ENCODE results near the gene NPIPB4.
"Not testable (repeated sequence)": the region's sequence is repeated elsewhere in the genome, so short reads cannot be mapped to it uniquely, and the experiment has no call there.

Gene NPIPB4

GRCh38 chr16:21857656-21858055, at the start of gene NPIPB4:
Gene NPIPB4 (minus strand): TSS chr16:21857756. CDS start chr16:21857378, 378 bp downstream.
- FAIRE-seq; DNase-seq (ENCODE audit: insufficient read length, low spot score): not testable (repeated sequence)

- FAIRE-seq; DNase-seq (ENCODE audit: insufficient read length, low spot score): not testable (repeated sequence)
These were observed 41.4 kb upstream of the NPIPB4 start for GRCh38 chr16:21898998-21899397.

GRCh38 chr16:21881988-21882387, 24.4 kb upstream of the NPIPB4 start:
- FAIRE-seq, result not testable (repeated sequence)

GRCh38 chr16:21837186-21837585, 20.4 kb downstream of the NPIPB4 start:
- not testable (repeated sequence) for DNase-seq (ENCODE audit: insufficient read length, low spot score); FAIRE-seq

More at GRCh38 chr16:21881988-21882387, 24.4 kb upstream of the NPIPB4 start:
- DNase-seq (ENCODE audit: insufficient read length, low spot score), result not testable (repeated sequence)

GRCh38 chr16:21836334-21836733, 21.2 kb downstream of the NPIPB4 start:
- DNase-seq (ENCODE audit: insufficient read length, low spot score); FAIRE-seq: not testable (repeated sequence)

GRCh38 chr16:21835747-21836146, 21.8 kb downstream of the NPIPB4 start:
- not testable (repeated sequence) for DNase-seq (ENCODE audit: insufficient read length, low spot score); FAIRE-seq

- FAIRE-seq; DNase-seq (ENCODE audit: insufficient read length, low spot score): not testable (repeated sequence)
These were observed 23.3 kb downstream of the NPIPB4 start for GRCh38 chr16:21834211-21834610.

- FAIRE-seq; DNase-seq (ENCODE audit: insufficient read length, low spot score): not testable (repeated sequence)
These were observed 27.6 kb downstream of the NPIPB4 start for GRCh38 chr16:21829929-21830328.

GRCh38 chr16:21826067-21826706, 31.4 kb downstream of the NPIPB4 start:
- FAIRE-seq, result peak; percentile 77

GRCh38 chr16:21825526-21825925, 32.0 kb downstream of the NPIPB4 start:
- not testable (repeated sequence) for FAIRE-seq; DNase-seq (ENCODE audit: insufficient read length, low spot score)

More at GRCh38 chr16:21826067-21826706, 31.4 kb downstream of the NPIPB4 start:
- DNase-seq (ENCODE audit: insufficient read length, low spot score), result not testable (repeated sequence)

- not testable (repeated sequence) for DNase-seq (ENCODE audit: insufficient read length, low spot score); FAIRE-seq
These were observed 34.3 kb downstream of the NPIPB4 start for GRCh38 chr16:21823258-21823657.

GRCh38 chr16:21820908-21821465, 36.6 kb downstream of the NPIPB4 start:
- not testable (repeated sequence) for FAIRE-seq; DNase-seq (ENCODE audit: insufficient read length, low spot score)

- not testable (repeated sequence) for DNase-seq (ENCODE audit: insufficient read length, low spot score); FAIRE-seq
These were observed 37.3 kb downstream of the NPIPB4 start for GRCh38 chr16:21820028-21820907.

- not testable (repeated sequence) for DNase-seq (ENCODE audit: insufficient read length, low spot score); FAIRE-seq
These were observed 37.9 kb downstream of the NPIPB4 start for GRCh38 chr16:21819617-21820016.

- DNase-seq (ENCODE audit: insufficient read length, low spot score); FAIRE-seq: not testable (repeated sequence)
These were observed 40.5 kb downstream of the NPIPB4 start for GRCh38 chr16:21817012-21817411.

- FAIRE-seq; DNase-seq (ENCODE audit: insufficient read length, low spot score): not testable (repeated sequence)
These were observed 41.9 kb downstream of the NPIPB4 start for GRCh38 chr16:21815694-21816093.

GRCh38 chr16:21802375-21802663, 55.2 kb downstream of the NPIPB4 start:
- peak; percentile 75 for FAIRE-seq
- not testable (repeated sequence) for DNase-seq (ENCODE audit: insufficient read length, low spot score)

GRCh38 chr16:21801538-21802374, 55.8 kb downstream of the NPIPB4 start:
- not testable (repeated sequence) for DNase-seq (ENCODE audit: insufficient read length, low spot score)
- FAIRE-seq, result peak; percentile 20

- not testable (repeated sequence) for DNase-seq (ENCODE audit: insufficient read length, low spot score); FAIRE-seq
These were observed 59.0 kb downstream of the NPIPB4 start for GRCh38 chr16:21798601-21799000.

- not testable (repeated sequence) for DNase-seq (ENCODE audit: insufficient read length, low spot score); FAIRE-seq
These were observed 64.2 kb downstream of the NPIPB4 start for GRCh38 chr16:21793310-21793709.
